Activated CD4-positive, alpha-beta T cell treated with anti-CD3 and anti-CD28 coated beads for 4 hours (primary cell): ENCODE results near the gene WWTR1.

ENCODE experiments used
- DNase-seq, 2 donors: peaks; one replicate each; pipeline ENCODE4 v3.0.0-alpha.2; 2020

WWTR1 gene

DNA sequence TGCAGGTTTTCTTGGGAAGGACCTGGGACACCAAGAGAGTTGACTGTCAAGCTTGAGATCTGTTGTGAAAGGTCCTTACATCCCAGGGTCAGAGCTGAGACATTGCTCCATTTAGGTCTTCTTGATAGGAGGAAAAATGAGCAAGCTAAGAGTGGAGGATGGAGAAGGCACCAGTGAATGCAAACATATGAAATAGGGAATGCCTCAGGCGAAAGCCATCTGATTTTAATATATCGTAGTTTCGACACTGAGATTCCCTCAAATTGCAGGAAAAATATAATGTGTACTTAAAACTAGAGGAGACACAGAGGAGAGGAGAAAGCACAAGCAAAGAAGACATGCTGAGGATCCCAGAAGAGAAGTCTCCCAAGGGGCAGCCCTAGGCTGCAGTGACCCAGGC lies 97.8 kb downstream of the WWTR1 start:
- no peak for DNase-seq

DNA sequence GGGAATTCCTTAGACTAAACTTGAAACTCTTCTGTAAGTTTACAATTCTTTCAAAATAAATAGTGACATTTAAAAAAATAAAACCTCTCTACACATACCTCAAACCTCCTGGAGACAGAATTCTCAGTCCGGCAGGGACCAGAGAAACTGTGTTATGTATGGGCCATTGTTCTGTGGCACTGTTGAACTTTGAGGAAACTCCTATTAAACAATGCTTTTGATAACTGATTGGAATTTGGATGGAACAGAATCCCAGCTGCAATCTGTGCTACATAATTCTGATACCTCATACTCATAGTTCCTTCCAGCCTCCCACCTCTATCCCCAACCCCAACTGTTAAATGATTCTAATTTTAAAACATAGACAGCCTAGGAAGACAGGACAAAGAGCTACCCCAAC lies 98.3 kb downstream of the WWTR1 start:
- no peak for DNase-seq

DNA sequence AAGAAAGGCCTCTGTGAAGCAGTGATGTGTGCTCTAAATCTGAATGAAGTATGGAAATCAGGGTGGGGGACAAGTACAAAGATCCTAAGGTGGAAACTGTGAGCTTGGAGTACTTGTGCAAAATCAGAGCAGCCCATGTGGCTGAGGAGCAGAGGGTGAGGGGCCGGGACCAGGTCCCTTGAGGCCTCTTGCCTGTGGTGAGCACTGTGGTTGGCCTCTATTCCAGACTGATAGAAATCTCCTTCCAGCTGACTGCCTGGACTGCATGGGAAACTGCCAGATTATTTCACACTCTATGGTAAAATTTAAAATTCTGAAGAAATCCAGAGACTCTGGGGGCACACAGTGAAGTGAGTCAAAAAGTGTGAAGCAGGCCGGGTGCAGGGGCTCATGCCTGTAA lies 101.9 kb downstream of the WWTR1 start:
- DNase-seq = no peak

DNA sequence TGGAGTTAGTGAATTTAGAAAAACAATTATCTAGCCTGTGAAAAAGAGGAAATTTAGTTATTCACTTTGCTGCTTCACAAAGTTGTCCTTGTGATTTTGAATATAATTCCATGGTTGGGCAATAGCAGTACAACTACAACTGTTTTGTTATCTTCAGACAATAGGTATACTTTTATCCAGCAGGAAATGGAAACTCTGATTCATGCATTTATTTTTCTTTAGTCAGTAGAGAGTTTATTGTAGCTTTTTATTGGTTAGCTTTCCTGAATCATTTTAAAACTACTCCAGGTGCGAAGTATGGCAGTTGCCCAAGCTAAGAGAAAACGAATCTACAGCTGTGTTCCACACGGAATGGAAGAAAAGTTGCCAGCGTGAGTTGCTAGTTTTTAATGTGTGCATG lies 103.0 kb downstream of the WWTR1 start:
- no peak for DNase-seq

GRCh38 chr3:149553781-149554451 lies 103.9 kb downstream of the WWTR1 start:
- no peak for DNase-seq

GRCh38 chr3:149552700-149553099 lies 105.1 kb downstream of the WWTR1 start:
- DNase-seq = no peak

- no peak for DNase-seq
Measured at GRCh38 chr3:149551500-149551899, 106.3 kb downstream of the WWTR1 start.

DNA sequence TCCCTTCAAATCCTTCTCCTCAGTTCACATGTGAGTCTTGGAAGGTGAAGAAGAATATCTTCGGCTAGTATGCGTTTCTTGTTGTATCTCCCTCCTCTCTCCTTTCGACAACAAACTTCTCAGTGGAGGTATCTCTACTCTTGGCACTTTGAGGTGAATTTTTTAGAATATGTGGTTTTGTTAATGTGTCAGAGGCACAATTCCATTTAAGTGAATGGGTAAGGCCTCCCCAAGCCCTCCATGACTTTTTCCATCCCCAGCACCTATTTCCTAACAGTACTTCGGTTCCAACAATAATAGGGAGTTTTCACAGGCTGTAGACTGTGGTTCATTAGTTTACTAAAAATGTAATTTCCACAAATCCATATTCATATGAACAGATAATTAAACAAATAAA lies 109.2 kb downstream of the WWTR1 start:
- no peak for DNase-seq

GRCh38 chr3:149547954-149548668 lies 109.7 kb downstream of the WWTR1 start:
- DNase-seq = no peak

GRCh38 chr3:149547413-149547812 lies 110.4 kb downstream of the WWTR1 start:
- no peak for DNase-seq

- no peak for DNase-seq
Measured at GRCh38 chr3:149545049-149545448, 112.8 kb downstream of the WWTR1 start.

- no peak for DNase-seq
Measured at GRCh38 chr3:149542375-149543312, 115.2 kb downstream of the WWTR1 start.

GRCh38 chr3:149541091-149541491 lies 116.7 kb downstream of the WWTR1 start:
- DNase-seq = no peak

DNA sequence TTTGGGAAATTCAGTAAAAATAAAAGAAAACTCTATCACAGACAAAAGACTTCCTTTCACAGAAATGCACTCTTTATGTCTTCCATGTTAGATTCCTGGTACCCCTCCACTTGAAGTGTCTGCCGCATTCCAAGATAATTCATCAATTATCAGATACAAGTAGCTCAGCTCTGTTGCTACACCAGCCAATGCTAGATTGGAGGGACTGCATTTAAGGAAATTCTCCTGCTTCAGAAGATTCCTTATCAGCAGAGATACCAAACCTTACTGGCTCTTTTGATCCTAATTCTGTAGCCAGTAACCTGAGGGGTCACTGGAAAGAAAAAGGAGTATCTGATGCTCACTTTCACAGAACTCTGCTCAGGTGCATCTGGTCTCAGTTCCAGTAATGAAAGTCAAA lies 119.5 kb downstream of the WWTR1 start:
- DNase-seq = no peak

- no peak for DNase-seq
Measured at GRCh38 chr3:149536429-149536828, 121.4 kb downstream of the WWTR1 start.

- no peak for DNase-seq
Measured at GRCh38 chr3:149535333-149535685, 122.5 kb downstream of the WWTR1 start.

DNA sequence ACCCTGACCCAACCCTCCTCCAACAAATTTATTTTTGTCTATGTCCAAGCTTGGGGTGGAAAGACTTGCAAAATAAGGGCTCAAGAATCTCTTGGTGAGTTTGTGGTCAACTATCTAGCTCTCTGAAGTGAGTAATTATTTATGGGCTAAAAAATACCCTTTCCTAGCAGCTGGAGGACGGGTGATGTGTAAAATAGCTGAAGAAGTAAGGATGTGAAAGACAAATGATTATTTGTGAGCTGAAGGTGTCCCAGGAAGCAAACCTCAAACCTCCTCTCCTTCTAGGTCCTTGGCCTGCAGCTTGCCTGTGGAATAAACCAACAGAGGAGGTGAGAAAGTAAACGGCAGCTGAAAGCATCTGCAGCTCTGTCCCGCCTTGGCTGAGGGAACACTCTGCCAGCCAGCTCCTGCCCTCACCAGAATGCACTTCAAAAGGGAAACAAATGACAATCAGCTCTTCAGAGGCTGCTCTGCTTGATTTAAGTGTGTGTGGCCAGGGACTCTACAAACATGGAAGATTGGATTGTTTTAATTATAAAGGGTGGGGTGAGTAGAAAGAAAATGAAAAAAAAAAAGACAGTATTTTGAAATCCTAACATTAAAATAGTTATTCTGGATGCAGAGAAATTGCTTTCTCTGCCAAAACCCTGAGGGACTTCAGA lies 123.0 kb downstream of the WWTR1 start:
- DNase-seq = no peak

- no peak for DNase-seq
Measured at GRCh38 chr3:149534082-149534481, 123.7 kb downstream of the WWTR1 start.

GRCh38 chr3:149532489-149533180 lies 125.2 kb downstream of the WWTR1 start:
- DNase-seq = no peak

- DNase-seq = no peak
Measured at GRCh38 chr3:149529099-149529498, 128.7 kb downstream of the WWTR1 start.

DNA sequence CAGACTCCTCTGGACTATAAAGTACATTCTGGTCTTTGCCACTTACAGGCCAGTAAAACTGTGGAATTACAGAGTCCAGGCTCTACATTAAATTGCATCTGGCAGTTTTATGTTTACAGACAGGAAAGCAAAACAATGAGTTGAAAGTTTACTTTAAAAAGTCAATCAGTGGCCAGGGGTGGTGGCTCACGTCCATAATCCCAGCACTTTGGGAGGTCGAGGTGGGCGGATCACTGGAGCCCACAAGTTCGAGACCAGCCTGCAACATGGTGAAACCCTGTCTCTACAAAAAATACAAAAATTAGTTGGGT lies 129.5 kb downstream of the WWTR1 start:
- no peak for DNase-seq

- DNase-seq = no peak
Measured at GRCh38 chr3:149527531-149528339, 130.1 kb downstream of the WWTR1 start.
